HG03565 (cell line): ENCODE measurements around the gene PRKG2.
A peak's percentile ranks its signal among the peaks of the same experiment; 100 is the strongest.

ENCODE experiments used
- ATAC-seq: cut with Tn5 transposase; IDR thresholded peaks from one replicate; pipeline ENCODE4 v1.9.1; 2021; ENCODE audit warnings: mild to moderate bottlenecking, moderate library complexity; ENCODE audit not compliant: unreplicated experiment

PRKG2 gene

DNA sequence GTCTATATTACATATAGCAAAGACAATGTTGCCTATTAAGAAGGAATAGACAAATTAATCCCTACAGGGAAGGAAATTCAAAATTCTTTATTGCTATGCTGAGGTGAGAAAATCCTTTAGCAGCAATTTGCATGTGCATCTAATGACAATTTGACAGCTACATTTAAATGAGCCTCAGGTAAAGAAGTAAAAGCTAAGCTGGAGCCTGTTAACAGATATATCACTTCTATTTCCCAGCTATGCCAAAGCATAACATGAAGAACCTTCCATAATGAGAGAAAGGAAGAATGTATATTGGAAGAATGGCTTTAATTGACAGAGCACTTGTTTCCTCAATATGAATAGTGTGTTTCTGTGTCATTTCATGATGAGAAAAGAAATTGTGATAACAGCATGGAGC is 112.9 kb downstream of the PRKG2 start:
- no peak for ATAC-seq

GRCh38 chr4:81096566-81096965 is 118.5 kb downstream of the PRKG2 start:
- ATAC-seq = no peak

- no peak for ATAC-seq
Measured at GRCh38 chr4:81095389-81095788, 119.6 kb downstream of the PRKG2 start.

- no peak for ATAC-seq
Measured at GRCh38 chr4:81093720-81094401, 121.2 kb downstream of the PRKG2 start.

DNA sequence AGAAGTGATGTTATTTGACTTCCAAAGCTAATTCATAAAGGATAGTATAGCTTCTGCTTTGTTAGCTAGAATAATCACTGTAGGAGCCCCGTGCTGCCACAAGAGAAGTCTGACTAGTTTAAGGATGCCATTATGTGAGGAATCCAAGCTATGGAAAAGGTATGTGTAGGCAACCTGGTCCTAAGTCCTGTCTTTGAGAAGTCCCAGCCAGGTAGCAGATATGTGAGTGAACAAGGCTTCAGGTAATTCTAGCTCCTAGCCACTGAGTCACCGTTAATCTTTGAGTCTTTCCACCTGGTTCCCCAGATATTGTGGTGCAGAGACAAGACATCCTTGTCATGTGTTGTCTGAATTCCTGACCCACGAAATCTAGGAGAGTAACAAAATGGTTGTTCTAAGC is 129.0 kb downstream of the PRKG2 start:
- no peak for ATAC-seq

- no peak for ATAC-seq
Measured at GRCh38 chr4:81085291-81085690, 129.7 kb downstream of the PRKG2 start.

DNA sequence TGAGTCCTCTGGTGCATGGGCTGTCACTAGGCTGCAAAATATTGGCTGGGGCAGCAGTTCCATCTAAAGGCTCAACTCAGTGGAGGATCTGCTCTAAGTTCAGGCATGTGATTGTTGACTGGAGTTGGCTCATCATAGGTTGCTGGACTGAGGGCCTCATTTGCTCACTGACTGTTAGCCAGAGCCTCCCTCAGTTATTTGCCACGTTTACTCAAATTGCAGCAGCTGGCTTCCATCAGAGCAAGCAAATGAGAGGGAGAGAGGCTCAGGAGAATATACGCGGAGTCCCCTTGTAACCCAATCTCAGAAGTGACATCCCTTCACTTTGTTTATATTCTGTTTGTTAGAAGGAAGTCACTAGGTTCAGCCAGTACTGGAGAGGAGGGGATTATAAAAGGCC is 130.4 kb downstream of the PRKG2 start:
- no peak for ATAC-seq

GRCh38 chr4:81084029-81084428 is 131.0 kb downstream of the PRKG2 start:
- ATAC-seq = no peak

DNA sequence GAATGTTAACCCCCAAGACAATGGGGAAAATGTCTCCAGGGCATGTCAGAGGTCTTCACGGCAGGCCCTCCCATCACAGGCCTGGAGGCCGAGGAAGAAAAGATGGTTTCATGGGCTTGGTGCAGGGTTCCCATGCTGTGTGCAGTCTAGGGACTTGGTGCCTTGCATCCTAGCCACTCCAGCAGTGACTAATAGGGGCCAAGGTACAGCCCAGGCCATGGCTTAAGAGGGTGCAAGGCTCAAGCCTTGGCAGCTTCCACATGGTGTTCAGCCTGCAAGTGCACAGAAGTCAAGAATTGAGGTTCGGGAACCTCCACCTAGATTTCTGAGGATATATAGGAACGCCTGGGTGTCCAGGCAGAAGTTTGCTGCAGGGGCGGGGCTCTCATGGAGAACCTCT is 133.9 kb downstream of the PRKG2 start:
- ATAC-seq = no peak

- no peak for ATAC-seq
Measured at GRCh38 chr4:81071013-81071412, 144.0 kb downstream of the PRKG2 start.

DNA sequence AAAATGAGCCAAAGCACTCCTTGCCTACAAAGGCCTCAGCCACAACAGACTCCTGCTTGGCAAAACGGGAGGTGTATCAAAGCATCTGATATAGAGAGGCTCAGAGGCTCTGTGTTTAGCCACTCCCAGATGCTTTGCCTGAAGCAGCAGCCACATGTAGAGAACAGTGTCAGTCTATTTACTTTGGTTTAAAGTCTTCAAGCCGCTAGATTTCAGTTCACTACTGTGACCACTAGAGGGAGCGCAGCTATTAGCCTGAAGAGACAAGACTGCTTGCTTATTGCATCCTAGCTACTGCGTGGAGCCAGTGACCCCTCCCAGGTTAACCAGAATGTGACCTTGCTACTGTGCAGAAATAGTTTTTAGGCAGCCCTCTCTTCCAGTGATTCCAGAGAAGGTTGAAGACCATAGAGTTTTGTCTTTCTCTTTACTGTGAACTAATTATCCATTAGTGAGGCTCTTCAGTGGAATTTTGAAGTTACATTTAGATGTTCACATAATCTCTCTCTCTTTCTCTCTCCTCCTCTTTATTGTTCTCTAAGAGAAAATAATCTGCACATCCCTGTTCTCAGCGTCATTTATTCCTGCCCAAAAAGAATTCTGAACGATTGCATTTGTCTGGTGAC is 145.2 kb downstream of the PRKG2 start:
- peak; percentile 99 for ATAC-seq

GRCh38 chr4:81065446-81065845 is 149.6 kb downstream of the PRKG2 start:
- no peak for ATAC-seq

DNA sequence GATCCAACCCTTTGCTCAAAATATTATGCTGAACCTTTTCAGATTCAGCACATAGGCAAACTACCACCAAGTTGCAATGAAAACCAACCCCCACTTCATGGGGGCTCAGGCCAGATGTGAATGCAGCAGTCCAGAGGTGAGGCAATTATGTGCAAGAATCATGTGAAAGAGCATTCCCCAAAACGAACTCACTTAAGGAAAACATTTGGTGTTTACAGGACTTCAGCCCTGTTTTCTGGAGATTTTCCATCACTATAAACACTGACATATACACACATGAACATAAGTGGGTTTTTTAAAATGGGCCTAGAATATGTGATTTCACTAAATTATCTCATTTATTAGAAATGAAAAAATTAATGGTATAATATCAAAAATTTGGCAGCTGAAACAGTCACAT is 153.0 kb downstream of the PRKG2 start:
- ATAC-seq = no peak

DNA sequence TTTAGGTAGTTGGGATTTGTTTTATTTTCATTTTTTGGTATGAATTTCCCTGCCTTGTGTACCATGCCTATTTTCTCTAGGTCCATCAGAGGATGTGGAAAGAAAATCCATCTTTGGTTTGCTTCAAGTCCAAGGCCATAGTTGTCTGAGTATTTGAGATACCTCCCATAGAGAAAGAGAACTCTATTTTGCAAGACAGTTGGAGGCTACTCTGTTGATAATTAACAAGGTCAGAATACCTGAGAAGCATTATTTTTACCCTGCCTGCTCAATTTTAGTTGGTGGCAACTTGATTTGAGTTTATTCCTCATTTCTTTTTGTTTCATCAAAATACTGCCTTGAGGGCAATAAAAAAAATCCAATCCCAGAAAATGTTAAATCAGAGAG is 153.7 kb downstream of the PRKG2 start:
- no peak for ATAC-seq

DNA sequence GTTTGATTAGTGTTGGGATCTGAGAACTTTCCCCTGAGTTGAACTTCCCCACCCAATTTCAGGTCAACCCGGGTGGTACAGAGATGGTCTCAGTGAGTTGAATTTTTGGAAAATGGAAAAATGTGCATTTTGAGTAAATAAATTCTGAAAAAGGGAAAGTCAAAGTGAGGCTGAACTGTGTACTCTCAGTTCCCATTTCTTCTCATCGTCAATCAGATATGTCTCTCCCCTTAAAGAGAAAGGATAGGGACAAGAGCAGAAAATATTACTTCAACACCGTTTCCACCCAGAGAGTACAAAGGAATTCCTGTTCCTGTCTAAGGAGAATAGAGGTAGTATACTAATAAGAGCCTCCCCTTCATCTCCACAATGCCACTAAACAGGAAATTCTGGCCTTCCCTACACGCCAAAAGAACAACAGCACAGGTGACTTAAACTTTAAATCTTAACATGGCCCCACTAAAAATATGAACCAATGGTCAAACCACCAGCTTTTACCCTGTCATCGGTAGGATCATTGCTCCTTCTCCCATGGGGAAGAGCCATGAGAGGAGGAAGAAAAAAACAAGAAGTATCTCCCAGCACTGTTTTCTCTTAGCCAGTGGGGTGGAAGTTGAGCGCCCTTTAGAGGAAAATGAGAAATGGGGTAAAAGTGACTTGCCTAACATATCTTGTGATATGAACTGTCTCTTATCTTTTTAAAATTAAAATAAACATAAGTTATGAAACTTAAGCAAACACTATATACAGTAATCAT is 154.3 kb downstream of the PRKG2 start:
- ATAC-seq = no peak

GRCh38 chr4:81058621-81059020 is 156.4 kb downstream of the PRKG2 start:
- ATAC-seq = no peak

- peak; percentile 98 for ATAC-seq
Measured at GRCh38 chr4:81052119-81053068, 162.6 kb downstream of the PRKG2 start.

DNA sequence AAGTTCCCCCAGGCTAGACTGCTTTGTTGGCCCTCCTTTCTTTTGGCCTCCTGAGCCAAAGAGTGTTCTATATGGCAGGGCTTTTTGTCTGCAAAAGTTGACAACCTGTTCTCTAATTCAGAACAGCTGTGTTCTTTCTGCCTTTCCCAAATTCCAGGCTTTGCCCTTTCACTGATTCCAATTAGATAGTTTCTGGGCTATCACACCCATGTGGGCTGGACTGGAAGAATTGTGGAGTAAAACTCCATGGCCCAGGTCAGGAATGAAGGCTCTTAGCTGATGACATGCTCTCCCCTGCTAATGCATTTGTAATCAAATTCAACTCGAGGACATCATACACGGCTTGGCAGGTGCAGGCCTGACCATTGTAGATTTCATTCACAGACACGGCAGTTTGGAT is 165.1 kb downstream of the PRKG2 start:
- no peak for ATAC-seq

DNA sequence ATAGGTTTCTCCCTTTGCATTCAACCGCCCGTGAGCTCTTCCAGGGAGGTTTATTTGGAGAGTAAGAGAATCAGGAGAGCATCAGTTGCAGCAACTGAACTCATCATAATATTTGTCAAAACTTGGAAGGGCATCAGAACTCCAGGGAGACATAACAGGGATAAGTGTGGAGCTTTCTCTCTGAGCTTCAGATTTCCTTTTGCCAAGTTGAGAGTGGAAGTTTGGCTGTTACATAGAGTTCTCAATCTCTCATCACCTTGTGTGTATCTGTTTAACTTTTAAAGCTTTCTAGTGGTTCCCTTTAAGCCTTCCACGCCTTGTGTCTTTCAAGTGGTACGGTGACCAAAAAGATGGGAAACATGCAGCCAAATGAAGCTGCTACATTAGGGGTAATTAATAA is 165.7 kb downstream of the PRKG2 start:
- no peak for ATAC-seq

GRCh38 chr4:81042578-81043365 is 172.2 kb downstream of the PRKG2 start:
- no peak for ATAC-seq
